Panc1 (cell line): ENCODE data around the gene BRCA2. TPM values are rescaled to one million over a fixed set of nuclear protein-coding genes. Genes with fewer than 3 reads are reported as not detected.

Experiments
- ATAC-seq: fragments of 200-7000 bp; cut with Tn5 transposase; 2 replicates; pipeline ENCODE4 v1.9.1; 2020; ENCODE audit warnings: mild to moderate bottlenecking, moderate library complexity
- BruUV-seq: library from RNA; stranded (reverse); fragments of 400-500 nt; replicated peaks from 2 replicates; lab custom pipeline; 2021; lab: Mats Ljungman, UMichigan
- CTCF ChIA-PET: fragments of 300-600 bp; sonication (Branson Sonifier 250); formaldehyde crosslinking; loops from one replicate; lab custom pipeline; 2022; ENCODE audit warnings: antibody characterized with exemption; lab: Charles Lee
- POLR2A ChIA-PET: fragments of 300-600 bp; sonication (Branson Sonifier 250); formaldehyde crosslinking; loops from one replicate; lab custom pipeline; 2022; ENCODE audit warnings: antibody characterized with exemption; lab: Charles Lee
- DNase-seq: peaks from one replicate; pipeline ENCODE4 v3.0.0-alpha.2; 2010; ENCODE audit warnings: low read depth, low spot score
- H3K27ac ChIP-seq: 2 replicates; pipeline ENCODE4 v1.5.1; 2011; ENCODE audit warnings: mild to moderate bottlenecking, low read length, inconsistent platforms
- H3K27me3 ChIP-seq: fragments of 200-500 bp; sonication (Bioruptor generic); 2 replicates; pipeline ENCODE4 v1.6.0; 2014; ENCODE audit warnings: low read length, inconsistent platforms; ENCODE audit not compliant: control insufficient read depth, insufficient read depth
- H3K36me3 ChIP-seq: fragments of 200-500 bp; sonication (Bioruptor generic); 2 replicates; pipeline ENCODE4 v1.5.1; 2014; ENCODE audit warnings: inconsistent platforms, mild to moderate bottlenecking, low read length, moderate library complexity; ENCODE audit not compliant: control insufficient read depth, insufficient read depth
- H3K4me1 ChIP-seq: 2 replicates; pipeline ENCODE4 v1.5.1; 2011; ENCODE audit warnings: inconsistent platforms, mild to moderate bottlenecking, low read length, moderate library complexity; ENCODE audit not compliant: control insufficient read depth, insufficient read depth
- H3K4me3 ChIP-seq, 2 experiments: 2 replicates each; pipeline ENCODE4 v1.5.1; 2011 to 2012; ENCODE audit warnings: low read depth in 2 of 2, low read length in 2 of 2, mild to moderate bottlenecking in 2 of 2, inconsistent platforms in 1 of 2, moderate library complexity in 1 of 2
- H3K9me3 ChIP-seq: fragments of 200-500 bp; sonication (Bioruptor generic); 2 replicates; pipeline ENCODE4 v1.5.1; 2014; ENCODE audit warnings: low read depth, mild to moderate bottlenecking, inconsistent platforms, low read length, moderate library complexity; ENCODE audit not compliant: control insufficient read depth, insufficient read depth
- POLR2AphosphoS5 ChIP-seq: IDR thresholded peaks from 2 replicates; pipeline ENCODE4 v1.6.1; 2012; ENCODE audit warnings: mild to moderate bottlenecking, low read depth, low read length, moderate library complexity
- SIN3A ChIP-seq: IDR thresholded peaks from 2 replicates; pipeline ENCODE4 v1.6.1; 2012; ENCODE audit warnings: low read depth, mild to moderate bottlenecking, low read length, moderate library complexity, borderline replicate concordance; ENCODE audit not compliant: insufficient read depth
- TCF7L2 ChIP-seq: IDR thresholded peaks from 2 replicates; pipeline ENCODE4 v1.6.1; 2011; ENCODE audit warnings: mild to moderate bottlenecking, low read depth, low read length, inconsistent platforms
- in situ Hi-C: cut with HindIII; loops from 2 replicates; pipeline ENCODE4 v1.10.0; 2016; ENCODE audit warnings: low sequenced_read_pairs, low pct_unique_long_range_greater_than_20kb
- intact Hi-C: fragments of 100-400 bp; cut with micrococcal nuclease; formaldehyde crosslinking; loops from one replicate; pipeline ENCODE4 v1.10.0; 2022; ENCODE audit not compliant: unreplicated experiment
- total RNA-seq: library from RNA; stranded (reverse); gene quantifications from one replicate; pipeline ENCODE4 v1.2.1, GENCODE V29; 2021; ENCODE audit not compliant: unreplicated experiment
- TF ChIP-seq, protein P1 (sequence below): fragments of 450-650 bp; IDR thresholded peaks from 2 replicates; pipeline ENCODE4 v1.5.1; 2017; ENCODE audit warnings: mild to moderate bottlenecking
- TF ChIP-seq, protein P2 (sequence below), 2 experiments: IDR thresholded peaks; 2 replicates each; pipeline ENCODE4 v1.6.1; 2011 to 2012; ENCODE audit warnings: low read depth in 2 of 2, control low read depth in 1 of 2, low read length in 1 of 2, mild to moderate bottlenecking in 1 of 2, moderate library complexity in 1 of 2; ENCODE audit not compliant: insufficient read depth in 1 of 2

The BRCA2 gene
- total RNA-seq, 1 experiment from 2014 or later, result 8.4 TPM

DNA sequence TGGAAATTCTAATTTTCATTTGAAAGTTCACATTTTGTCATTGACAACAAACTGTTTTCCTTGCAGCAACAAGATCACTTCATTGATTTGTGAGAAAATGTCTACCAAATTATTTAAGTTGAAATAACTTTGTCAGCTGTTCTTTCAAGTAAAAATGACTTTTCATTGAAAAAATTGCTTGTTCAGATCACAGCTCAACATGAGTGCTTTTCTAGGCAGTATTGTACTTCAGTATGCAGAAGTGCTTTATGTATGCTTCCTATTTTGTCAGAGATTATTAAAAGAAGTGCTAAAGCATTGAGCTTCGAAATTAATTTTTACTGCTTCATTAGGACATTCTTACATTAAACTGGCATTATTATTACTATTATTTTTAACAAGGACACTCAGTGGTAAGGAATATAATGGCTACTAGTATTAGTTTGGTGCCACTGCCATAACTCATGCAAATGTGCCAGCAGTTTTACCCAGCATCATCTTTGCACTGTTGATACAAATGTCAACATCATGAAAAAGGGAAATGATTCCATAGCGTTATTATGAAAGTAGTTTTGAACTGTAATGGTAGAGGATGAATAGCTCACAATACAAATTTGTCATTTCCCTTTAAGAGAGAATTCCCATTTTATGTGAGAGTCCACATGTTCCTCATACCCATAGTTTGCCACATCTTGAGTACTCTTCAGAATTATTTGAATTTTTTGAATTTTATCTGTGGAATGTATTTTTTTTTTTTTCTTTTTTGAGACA is 2.6 kb downstream of the BRCA2 start:
- no TSS peak for BruUV-seq
- CTCF ChIA-PET, result no interaction called here
- Histone ChIP-seq H3K4me1 (0 out of 2 replicates have a peak, but pooled peaks cover 3% of the 10 kb centered on the region), H3K27ac (no peak overlapping the region), H3K4me3 (no peak overlapping the region), H3K27me3 (no peaks in the 10 kb centered on the region), H3K9me3 (no peaks in the 10 kb centered on the region), H3K36me3 (no peaks in the 10 kb centered on the region; the same call in 1 of the 2 replicates)
- POLR2A ChIA-PET, result no interaction called here
- TF ChIP-seq, protein P1, sequence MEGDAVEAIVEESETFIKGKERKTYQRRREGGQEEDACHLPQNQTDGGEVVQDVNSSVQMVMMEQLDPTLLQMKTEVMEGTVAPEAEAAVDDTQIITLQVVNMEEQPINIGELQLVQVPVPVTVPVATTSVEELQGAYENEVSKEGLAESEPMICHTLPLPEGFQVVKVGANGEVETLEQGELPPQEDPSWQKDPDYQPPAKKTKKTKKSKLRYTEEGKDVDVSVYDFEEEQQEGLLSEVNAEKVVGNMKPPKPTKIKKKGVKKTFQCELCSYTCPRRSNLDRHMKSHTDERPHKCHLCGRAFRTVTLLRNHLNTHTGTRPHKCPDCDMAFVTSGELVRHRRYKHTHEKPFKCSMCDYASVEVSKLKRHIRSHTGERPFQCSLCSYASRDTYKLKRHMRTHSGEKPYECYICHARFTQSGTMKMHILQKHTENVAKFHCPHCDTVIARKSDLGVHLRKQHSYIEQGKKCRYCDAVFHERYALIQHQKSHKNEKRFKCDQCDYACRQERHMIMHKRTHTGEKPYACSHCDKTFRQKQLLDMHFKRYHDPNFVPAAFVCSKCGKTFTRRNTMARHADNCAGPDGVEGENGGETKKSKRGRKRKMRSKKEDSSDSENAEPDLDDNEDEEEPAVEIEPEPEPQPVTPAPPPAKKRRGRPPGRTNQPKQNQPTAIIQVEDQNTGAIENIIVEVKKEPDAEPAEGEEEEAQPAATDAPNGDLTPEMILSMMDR, result no peak
- TF ChIP-seq TCF7L2, result no peak
- TF ChIP-seq POLR2AphosphoS5, result no peak
- no peak for TF ChIP-seq SIN3A
- in situ Hi-C loops (no loop called here), intact Hi-C loops (loop anchor here (10.0 kb wide), 1 partner anchor 303 kb away; no protein-coding TSS in a partner anchor)
- ATAC-seq (no peak), DNase-seq (no peak)

DNA sequence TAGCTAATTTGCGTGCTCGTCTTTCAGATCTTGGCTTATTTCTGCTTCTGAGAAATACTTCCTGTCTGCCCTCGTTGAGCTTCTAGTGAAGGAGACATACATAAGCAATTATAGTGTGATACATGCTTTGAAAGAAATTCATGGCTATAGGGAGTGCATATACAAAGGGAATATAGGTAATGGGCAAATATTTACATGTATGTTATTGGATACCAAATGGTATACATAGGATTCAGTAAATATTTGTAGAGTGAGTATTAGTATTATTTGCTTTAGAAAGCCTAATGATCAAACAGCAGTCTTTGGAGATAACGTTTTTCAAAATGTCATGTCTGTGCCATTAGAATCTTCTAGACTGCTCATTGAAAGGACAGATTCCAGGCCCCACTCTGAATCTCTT is 5.2 kb downstream of the BRCA2 start:
- peaks cover 3% of the 10 kb centered on the region for H3K36me3 ChIP-seq
- in situ Hi-C loops (no loop called here), intact Hi-C loops (no loop called here)
- no peaks in the 10 kb centered on the region for H3K27me3 ChIP-seq
- no peak for DNase-seq
- H3K9me3 ChIP-seq, result no peaks in the 10 kb centered on the region
- CTCF ChIA-PET, result no interaction called here
- BruUV-seq, result no TSS peak
- no peak for TF ChIP-seq SIN3A
- TF ChIP-seq, protein P1, result no peak
- TF ChIP-seq, protein P2, sequence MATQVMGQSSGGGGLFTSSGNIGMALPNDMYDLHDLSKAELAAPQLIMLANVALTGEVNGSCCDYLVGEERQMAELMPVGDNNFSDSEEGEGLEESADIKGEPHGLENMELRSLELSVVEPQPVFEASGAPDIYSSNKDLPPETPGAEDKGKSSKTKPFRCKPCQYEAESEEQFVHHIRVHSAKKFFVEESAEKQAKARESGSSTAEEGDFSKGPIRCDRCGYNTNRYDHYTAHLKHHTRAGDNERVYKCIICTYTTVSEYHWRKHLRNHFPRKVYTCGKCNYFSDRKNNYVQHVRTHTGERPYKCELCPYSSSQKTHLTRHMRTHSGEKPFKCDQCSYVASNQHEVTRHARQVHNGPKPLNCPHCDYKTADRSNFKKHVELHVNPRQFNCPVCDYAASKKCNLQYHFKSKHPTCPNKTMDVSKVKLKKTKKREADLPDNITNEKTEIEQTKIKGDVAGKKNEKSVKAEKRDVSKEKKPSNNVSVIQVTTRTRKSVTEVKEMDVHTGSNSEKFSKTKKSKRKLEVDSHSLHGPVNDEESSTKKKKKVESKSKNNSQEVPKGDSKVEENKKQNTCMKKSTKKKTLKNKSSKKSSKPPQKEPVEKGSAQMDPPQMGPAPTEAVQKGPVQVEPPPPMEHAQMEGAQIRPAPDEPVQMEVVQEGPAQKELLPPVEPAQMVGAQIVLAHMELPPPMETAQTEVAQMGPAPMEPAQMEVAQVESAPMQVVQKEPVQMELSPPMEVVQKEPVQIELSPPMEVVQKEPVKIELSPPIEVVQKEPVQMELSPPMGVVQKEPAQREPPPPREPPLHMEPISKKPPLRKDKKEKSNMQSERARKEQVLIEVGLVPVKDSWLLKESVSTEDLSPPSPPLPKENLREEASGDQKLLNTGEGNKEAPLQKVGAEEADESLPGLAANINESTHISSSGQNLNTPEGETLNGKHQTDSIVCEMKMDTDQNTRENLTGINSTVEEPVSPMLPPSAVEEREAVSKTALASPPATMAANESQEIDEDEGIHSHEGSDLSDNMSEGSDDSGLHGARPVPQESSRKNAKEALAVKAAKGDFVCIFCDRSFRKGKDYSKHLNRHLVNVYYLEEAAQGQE (IDR thresholded peaks at IDR 0.05; ENCODE audit: insufficient read depth in 1 of 2, low read depth in 2 of 2, low read length in 1 of 2), result no peak
- TF ChIP-seq TCF7L2, result no peak
- no peak for TF ChIP-seq POLR2AphosphoS5
- no peaks in the 10 kb centered on the region for H3K4me1 ChIP-seq
- ATAC-seq, result no peak
- H3K4me3 ChIP-seq, result no peak overlapping the region
- POLR2A ChIA-PET, result no interaction called here
- no peak overlapping the region for H3K27ac ChIP-seq
